Germinal center (tissue), 1 donor: ENCODE results near the gene SCN4B.
A peak's percentile ranks its signal among the peaks of the same experiment; 100 is the strongest.
"Not testable (repeated sequence)": the region's sequence is repeated elsewhere in the genome, so short reads cannot be mapped to it uniquely, and the experiment has no call there.

ENCODE experiments used
- DNase-seq: peaks from one replicate; pipeline ENCODE4 v3.0.0; 2012; ENCODE audit warnings: mixed read lengths, low spot score

The SCN4B gene

DNA sequence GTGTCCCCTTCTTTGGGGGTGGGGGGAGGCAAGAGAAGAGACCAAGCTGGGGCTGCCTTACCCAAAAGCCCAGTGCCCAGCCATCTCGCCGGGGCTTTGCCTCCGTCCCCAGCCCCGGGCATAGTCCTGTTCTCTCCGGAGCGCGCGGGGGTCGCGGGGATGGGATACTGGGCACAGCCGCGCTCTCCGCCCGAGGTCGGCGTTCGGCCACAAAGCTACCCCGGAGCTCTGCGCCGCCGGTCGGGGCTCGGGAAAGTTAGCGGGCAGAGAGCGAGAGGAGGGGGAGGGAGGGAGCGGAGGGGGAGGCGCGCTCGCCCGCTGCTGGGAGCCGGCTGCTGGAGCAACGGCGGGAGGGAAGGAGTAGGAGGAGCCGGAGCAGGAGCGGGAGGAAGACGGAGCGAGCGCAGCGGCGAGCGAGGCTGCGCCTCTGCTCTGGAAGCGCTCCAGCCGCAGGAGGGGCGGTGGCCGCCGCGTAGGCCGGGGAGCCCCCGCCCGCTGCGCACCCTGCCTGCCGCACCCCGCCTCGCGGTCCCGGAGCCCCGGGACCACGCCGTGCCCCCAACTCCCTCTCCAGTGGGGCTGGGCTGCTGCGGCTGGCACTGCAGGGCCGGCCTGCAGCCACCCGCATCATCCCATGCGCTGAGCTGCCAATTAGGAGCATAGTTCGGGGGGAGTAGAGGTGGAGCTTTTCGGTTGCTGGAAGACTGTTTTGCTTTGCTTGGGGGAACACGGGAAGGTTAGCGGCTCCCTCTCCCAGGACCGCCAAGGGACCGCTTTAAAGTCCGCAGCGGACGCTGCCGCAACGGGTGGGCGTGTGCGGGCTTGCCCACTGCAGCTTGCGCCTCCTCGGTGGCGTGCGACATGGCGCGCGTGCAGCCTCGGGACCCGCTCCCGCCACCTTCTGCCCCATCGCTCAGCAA, at the start of gene SCN4B:
SCN4B (minus strand) TSS at position 272 of the 920 bp plus-strand sequence; CDS start at position 122, 150 bp downstream.
- DNase-seq: peak; percentile 38

- DNase-seq: no peak
Observed at GRCh38 chr11:118201966-118202365, 49.3 kb upstream of the SCN4B start.

GRCh38 chr11:118200901-118201680, 48.5 kb upstream of the SCN4B start:
- no peak for DNase-seq

DNA sequence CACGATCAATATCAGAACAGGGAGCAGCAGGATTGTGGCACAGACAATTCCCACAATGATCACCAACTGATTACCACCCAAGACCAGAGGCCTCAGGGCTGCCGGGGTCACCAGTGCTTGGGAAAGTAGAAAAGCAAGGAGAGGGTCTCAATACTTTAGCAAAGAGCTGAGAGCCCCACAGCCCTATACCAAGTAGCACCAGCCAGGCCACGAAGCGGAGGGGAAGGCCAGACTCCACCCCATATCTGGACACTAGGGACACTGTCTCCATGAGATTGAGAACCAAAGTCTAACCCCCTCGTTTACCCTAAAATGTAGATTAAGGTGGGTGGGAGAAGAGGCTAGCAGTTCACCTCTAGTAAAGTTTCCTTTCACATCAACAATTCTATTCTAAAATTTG, 47.9 kb upstream of the SCN4B start:
- no peak for DNase-seq

- DNase-seq: no peak
Observed at GRCh38 chr11:118199135-118199534, 46.5 kb upstream of the SCN4B start.

- peak; percentile 84 for DNase-seq
Observed at GRCh38 chr11:118198370-118198769, 45.7 kb upstream of the SCN4B start.

- no peak for DNase-seq
Observed at GRCh38 chr11:118194835-118195627, 42.4 kb upstream of the SCN4B start.

GRCh38 chr11:118193910-118194566, 41.4 kb upstream of the SCN4B start:
- no peak for DNase-seq

- not testable (repeated sequence) for DNase-seq
Observed at GRCh38 chr11:118192817-118193216, 40.2 kb upstream of the SCN4B start.

DNA sequence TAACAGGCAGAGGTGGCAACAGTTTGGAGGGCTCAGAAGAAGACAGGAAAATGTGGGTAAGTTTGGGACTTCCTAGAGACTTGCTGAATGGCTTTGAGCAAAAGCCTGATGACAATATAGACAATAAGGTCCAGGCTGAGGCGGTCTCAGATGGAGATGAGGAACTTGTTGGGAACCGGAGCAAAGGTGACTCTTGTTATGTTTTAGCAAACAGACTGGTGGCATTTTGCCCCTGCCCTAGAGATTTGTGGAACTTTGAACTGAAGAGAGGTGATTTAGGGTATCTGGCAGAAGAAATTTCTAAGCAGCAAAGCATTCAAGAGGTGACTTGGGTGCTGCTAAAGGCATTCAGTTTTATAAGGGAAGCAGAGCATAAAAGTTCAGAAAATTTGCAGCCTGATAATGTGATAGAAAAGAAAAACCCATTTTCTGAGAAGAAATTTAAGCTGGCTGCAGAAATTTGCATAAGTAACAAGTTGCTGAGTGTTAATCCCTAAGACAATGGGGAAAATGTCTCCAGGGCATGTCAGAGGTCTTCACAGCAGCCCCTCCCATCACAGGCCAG, 38.4 kb upstream of the SCN4B start:
- not testable (repeated sequence) for DNase-seq

- no peak for DNase-seq
Observed at GRCh38 chr11:118186346-118187107, 33.9 kb upstream of the SCN4B start.

DNA sequence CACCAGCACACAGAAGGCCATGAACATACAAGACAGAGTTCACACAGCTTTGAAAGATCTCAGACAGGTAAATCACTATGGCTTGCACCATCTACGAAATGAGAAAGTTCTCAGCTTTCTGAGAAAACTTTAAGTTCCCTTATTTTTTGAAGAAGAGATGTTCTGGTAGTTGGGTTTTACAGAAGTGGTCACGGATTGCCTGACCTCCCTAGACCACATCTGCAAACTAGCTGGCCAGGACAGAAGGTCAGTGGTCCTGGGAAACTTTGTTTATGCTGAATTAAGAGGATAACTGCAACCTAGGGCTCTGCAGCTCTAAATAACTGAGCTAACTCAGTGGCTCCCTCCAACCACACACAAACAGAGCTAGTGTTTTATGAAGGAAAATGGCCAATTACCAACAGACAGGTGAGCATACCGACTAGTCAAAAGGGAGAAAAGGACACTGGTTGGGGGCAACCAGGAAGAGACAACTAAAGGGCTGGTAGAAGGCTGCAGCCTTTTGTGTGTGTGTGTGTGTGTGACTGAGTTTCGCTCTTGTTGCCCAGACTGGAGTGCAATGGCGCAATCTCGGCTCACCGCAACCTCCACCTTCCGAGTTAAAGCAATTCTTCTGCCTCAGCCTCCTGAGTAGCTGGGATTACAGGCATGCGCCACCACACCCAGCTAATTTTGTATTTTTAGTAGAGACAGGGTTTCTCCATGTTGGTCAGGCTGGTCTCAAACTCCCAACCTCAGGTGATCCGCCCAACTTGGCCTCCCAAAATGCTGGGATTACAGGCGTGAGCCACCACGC, 32.4 kb upstream of the SCN4B start:
- DNase-seq: no peak

DNA sequence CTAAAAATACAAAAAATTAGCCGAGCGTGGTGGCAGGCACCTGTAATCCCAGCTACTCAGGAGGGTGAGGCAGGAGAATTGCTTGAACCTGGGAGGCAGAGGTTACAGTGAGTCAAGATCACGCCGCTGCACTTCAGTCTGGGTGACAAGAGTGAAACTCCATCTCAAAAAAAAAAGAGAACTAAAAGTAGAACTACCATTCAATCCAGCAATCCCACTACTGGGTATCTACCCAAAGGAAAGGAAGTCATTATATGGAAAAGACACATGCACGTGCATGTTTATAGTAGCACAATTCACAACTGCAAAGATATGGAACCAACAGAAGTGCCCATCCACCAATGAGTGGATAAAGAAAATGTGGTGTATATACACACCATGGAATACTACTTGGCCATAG, 31.1 kb upstream of the SCN4B start:
- not testable (repeated sequence) for DNase-seq

GRCh38 chr11:118180300-118180703, 27.7 kb upstream of the SCN4B start:
- DNase-seq: peak; percentile 36

DNA sequence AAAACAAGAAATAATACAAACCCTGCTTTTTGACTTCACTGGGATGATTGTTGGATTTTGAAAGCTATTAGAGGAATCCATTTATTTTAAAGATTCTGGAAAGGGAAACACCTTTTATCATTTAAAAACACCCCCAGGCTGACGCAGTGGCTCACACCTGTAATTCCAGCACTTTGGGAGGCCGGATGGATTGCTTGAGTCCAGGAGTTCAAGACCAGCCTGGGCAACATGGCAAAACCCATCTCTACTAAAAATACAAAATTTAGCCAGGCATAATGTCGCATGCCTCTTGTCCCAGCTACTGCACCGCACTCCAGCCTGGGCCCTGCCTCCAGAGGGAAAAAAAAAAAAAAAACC, 24.1 kb upstream of the SCN4B start:
- no peak for DNase-seq

- DNase-seq: no peak
Observed at GRCh38 chr11:118175993-118176777, 23.6 kb upstream of the SCN4B start, which contains the start of gene SCN2B. Gene SCN2B, minus strand, starts transcription at chr11:118176639. Its CDS starts 208 bp downstream, at chr11:118176431.

DNA sequence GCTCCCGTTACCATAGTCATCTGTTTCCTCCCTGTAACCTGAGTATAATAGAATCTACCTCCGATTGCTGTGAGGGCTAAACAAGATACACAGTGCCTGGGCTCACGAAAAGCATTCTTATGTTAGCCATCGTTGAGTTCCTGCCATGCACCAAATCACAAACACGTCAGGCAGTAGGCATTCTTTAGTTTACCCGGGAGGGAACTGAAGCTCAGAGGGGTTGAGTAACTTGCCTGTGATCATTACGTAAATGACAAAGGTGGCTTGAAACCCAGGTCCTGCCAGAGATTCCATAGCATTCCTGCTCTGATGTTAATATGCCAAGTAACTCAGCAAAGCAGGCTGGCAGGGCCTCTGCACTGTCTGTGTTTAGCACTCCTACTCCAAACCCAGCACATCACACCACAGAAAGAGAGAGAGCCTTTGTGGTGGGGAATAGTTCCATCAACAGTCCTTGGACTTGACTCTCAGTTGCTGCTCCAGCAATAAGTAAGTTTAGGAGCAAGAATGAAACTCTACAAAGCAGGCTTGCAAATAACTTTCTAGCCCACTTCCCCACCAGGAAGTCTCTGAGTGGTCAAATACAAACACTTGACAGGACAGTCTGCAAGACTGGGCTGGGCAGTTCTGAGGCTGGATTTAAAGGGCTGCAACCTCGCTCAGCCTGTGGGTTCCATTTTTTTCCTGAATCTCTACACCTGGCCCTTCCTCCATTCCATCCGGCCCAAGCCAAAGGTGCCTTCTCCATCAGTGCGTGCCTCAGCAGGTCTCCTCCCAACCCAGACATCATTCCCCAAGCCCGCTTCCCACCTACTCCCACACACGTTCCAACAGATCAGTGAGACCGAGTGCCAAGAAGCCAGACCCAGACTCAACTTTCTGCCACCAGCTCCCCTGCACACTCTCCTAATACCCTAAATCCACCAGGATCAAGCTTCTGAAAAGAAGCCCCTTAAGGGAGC, 22.7 kb upstream of the SCN4B start:
- no peak for DNase-seq
